GM18909 (cell line): Measurements from ENCODE around the gene FGF9.

Experiments used
- ATAC-seq: cut with Tn5 transposase; IDR thresholded peaks from one replicate; pipeline ENCODE4 v1.9.1; 2021; ENCODE audit warnings: mild to moderate bottlenecking; ENCODE audit not compliant: unreplicated experiment, poor library complexity

Gene FGF9

GRCh38 chr13:21701460-21701859, 30.6 kb downstream of the FGF9 start:
- ATAC-seq: no peak

- no peak for ATAC-seq
Observed at GRCh38 chr13:21703846-21704245, 33.0 kb downstream of the FGF9 start.

GRCh38 chr13:21707586-21707985, 36.7 kb downstream of the FGF9 start:
- no peak for ATAC-seq

- ATAC-seq: no peak
Observed at GRCh38 chr13:21709697-21710096, 38.8 kb downstream of the FGF9 start.

- no peak for ATAC-seq
Observed at GRCh38 chr13:21710163-21710562, 39.3 kb downstream of the FGF9 start.

GRCh38 chr13:21717817-21718216, 46.9 kb downstream of the FGF9 start:
- ATAC-seq: no peak

GRCh38 chr13:21719463-21719862, 48.6 kb downstream of the FGF9 start:
- no peak for ATAC-seq

- no peak for ATAC-seq
Observed at GRCh38 chr13:21723807-21724505, 53.1 kb downstream of the FGF9 start.

GRCh38 chr13:21730186-21730880, 59.5 kb downstream of the FGF9 start:
- ATAC-seq: no peak

GRCh38 chr13:21733475-21734263, 62.8 kb downstream of the FGF9 start:
- no peak for ATAC-seq

GRCh38 chr13:21734961-21735360, 64.1 kb downstream of the FGF9 start:
- ATAC-seq: no peak

GRCh38 chr13:21735701-21736401, 65.0 kb downstream of the FGF9 start:
- no peak for ATAC-seq

- no peak for ATAC-seq
Observed at GRCh38 chr13:21736926-21737325, 66.1 kb downstream of the FGF9 start.

GRCh38 chr13:21738630-21739029, 67.8 kb downstream of the FGF9 start:
- ATAC-seq: no peak

GRCh38 chr13:21739771-21740170, 68.9 kb downstream of the FGF9 start:
- no peak for ATAC-seq

GRCh38 chr13:21741396-21741979, 70.6 kb downstream of the FGF9 start:
- no peak for ATAC-seq

- no peak for ATAC-seq
Observed at GRCh38 chr13:21742096-21742495, 71.2 kb downstream of the FGF9 start.

- no peak for ATAC-seq
Observed at GRCh38 chr13:21744149-21744548, 73.3 kb downstream of the FGF9 start.

- no peak for ATAC-seq
Observed at GRCh38 chr13:21745307-21745706, 74.4 kb downstream of the FGF9 start.

- no peak for ATAC-seq
Observed at GRCh38 chr13:21747456-21747855, 76.6 kb downstream of the FGF9 start.
